ENCODE measurements around the gene UGT1A6.

The UGT1A6 gene

GRCh38 chr2:233822101-233822771 lies 129.5 kb downstream of the UGT1A6 start:
- no peak for DNase-seq

All from activated naive CD4-positive, alpha-beta T cell treated with Interleukin-2 at 50 U/mL for 16 hours (primary cell).